KBM-7 (cell line): ENCODE data around the gene ALG11.
"Not testable (repeated sequence)": the region's sequence is repeated elsewhere in the genome, so short reads cannot be mapped to it uniquely, and the experiment has no call there.

Experiments used
- DNase-seq: peaks from one replicate; pipeline ENCODE4 v3.0.0-alpha.2; 2015
- in situ Hi-C: fragments of 300-500 bp; cut with MboI; formaldehyde crosslinking; loops from 2 replicates; pipeline ENCODE4 v1.14.3; 2020; ENCODE audit warnings: low sequenced_read_pairs, low pct_unique_long_range_greater_than_20kb, mixed read lengths

ALG11 gene

DNA sequence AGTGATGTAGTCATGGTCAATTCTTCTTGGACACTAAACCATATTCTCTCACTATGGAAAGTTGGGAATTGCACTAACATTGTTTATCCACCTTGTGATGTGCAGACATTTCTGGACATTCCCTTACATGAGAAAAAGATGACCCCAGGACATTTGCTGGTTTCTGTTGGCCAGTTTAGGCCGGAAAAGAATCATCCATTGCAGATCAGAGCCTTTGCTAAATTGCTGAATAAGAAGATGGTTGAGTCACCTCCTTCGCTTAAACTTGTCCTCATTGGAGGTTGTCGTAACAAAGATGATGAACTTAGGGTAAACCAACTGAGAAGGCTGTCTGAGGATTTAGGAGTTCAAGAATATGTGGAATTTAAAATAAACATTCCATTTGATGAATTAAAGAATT, 12.3 kb downstream of the ALG11 start, which contains the start of gene UTP14C:
UTP14C (plus strand) TSS at position 211 of the 400 bp plus-strand sequence. CDS start 4,114 bp downstream, outside the sequence.
- DNase-seq: no peak
- in situ Hi-C loops: no loop called here

DNA sequence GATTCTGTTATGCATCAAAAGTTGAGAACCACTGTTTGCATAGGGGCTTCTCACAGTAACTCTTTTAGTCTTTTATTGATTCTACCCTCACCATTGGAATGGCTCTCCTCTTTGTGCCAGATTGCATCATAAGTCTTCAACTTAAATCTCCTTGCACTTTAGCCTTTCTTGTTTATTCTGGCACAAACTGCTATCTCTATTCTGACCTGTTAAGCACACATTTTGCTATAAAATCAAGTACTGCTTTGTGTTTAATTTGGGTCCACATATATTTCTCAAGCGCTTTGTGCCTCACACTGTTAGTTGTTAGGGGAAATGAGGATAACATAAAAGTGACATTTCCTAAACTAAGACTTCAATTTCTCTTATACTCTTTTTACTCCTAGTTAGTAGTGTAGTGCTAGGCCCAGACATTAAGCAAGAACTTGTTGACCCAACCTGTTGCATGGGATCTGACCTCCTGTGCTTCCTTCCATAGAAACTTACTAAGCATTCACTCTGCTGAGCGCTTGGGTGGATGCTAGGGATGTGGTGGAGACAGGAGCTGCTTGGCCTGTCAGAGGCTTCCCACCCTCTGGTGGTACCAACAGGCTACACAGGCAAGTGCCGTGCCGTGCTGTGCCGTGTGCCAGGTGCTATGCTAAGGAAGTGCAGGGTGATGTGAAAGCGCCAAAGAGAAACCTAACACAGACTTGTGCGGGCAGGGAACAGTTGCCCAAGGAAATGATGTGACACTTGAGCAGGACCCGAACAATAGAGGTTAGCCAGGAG, 13.5 kb downstream of the ALG11 start:
- in situ Hi-C loops: no loop called here
- DNase-seq: no peak

DNA sequence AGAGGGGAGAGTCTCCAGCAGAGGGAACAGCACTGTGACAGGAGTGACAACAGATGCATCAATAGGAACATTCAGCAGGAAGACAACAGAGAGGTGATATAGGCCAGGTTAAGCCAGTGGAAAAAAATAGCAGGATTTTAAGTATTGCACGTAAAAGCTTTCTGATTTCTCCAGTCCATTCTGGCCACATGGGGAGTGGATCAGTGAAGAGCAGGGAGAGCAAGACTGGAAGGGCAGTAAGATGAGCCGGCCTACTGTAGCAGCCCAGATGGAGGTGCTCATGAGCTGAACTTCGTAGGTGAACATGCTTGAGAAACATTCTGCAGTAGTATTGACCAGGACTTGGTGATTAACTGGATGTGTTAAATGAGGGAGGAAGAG, 14.0 kb downstream of the ALG11 start:
- in situ Hi-C loops: no loop called here
- DNase-seq: no peak

DNA sequence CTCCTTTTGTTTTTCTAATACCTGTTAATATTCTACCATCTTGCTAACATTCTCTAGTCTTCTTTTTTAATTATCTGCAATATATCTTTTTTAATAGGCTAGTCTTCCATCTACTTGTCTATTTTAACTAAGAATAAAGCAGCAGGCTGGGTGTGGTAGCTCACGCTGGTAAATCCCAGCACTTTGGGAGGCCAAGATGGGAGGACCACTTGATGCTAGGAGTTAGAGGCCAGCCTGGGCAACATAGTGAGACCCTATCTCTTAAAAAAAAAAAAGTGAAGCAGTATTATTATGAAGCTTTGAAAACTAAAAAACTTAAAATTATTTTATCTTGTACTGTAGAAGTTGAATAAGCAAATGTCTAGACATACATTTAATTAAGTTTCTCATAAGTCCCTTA, 15.6 kb downstream of the ALG11 start:
- in situ Hi-C loops: no loop called here
- DNase-seq: no peak

DNA sequence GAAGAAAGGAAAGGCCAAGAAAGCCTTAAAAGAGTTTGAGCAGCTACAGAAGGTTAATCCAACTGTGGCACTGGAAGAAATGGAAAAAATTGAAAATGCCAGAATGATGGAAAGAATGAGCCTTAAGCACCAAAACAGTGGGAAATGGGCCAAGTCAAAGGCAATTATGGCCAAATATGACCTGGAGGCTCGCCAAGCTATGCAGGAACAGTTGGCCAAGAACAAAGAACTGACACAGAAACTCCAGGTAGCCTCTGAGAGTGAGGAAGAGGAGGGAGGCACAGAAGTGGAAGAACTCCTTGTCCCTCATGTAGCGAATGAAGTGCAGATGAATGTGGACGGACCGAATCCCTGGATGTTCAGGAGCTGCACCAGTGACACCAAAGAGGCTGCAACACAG, 17.4 kb downstream of the ALG11 start:
- in situ Hi-C loops: no loop called here

DNA sequence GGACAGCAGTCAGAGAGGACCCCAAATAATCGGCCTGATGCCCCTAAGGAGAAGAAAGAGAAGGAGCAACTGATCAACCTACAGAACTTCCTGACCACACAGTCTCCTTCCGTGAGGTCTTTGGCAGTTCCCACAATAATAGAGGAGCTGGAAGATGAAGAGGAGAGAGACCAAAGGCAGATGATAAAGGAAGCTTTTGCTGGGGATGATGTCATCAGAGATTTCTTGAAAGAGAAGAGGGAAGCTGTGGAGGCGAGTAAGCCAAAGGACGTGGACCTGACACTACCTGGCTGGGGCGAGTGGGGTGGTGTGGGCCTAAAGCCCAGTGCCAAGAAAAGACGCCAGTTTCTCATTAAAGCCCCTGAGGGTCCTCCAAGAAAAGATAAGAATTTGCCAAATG, 18.2 kb downstream of the ALG11 start:
- in situ Hi-C loops, DNase-seq: not testable (repeated sequence)

More for the DNA sequence above, 17.4 kb downstream of the ALG11 start:
- DNase-seq: no peak

DNA sequence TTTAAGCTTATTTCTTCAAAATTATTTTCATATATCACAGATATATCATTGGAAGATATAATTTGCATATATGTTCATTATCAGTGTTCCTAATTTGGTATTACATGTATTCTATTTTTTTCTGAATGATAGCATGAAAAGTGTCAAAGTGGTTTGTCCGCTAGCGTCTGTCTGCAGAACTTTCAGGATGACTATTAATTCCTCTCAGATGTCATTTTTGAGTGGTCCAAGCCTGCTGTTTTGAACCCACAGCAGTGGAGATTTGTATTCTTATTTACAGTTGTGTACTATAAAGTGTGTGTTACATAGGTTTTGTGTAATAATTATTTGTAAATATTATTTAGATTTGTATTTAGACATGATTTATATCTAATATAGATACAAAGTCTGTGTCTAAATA, 20.8 kb downstream of the ALG11 start:
- DNase-seq: no peak
- in situ Hi-C loops: no loop called here

DNA sequence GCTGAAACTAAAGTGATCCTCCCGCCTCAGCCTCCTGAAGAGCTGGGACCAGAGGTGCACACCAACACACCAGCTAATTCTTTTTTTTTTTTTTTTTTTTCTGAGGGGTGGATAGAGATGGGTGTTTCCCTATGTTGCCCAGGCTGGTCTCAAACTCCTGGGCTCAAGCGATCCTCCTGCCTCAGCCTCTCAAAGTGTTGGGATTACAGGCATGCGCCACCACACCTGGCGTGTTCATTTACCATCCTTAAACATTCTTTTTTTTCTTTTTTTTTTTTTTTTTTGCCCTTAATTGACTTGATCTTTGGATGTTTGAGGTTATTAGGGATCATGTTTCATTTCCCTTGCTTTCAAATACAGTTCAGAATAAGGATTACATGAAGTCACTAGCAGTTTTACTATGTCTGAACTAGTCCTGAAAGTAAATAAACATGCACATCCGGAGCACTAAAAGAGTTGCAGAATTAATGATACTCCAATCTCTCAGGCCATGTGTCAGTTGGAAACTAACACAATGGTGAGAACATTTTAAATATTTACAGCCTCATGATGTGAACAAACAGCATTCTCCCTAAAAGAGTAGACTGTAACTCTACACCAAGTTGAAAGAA, 22.5 kb downstream of the ALG11 start:
- no peak for DNase-seq
- in situ Hi-C loops: no loop called here

DNA sequence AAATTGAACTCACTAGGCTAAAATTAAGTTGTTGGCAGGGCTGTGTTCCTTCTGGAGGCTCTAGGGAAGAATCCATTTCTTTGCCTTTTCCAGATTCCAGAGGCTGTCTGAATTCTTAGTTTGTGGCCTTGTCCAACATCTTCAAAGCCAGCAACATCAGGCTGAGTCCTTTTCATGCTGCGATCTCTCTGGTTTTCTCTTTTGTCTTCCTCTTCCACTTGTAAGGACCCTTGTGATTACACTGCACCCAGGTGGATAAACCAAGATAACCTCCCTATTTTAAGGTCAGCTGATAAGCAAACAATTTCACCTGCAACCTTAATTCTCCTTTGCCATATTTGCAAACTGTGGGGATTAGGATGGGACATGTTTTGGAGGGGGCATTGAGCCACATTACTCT, 23.8 kb downstream of the ALG11 start:
- in situ Hi-C loops: no loop called here
- no peak for DNase-seq

DNA sequence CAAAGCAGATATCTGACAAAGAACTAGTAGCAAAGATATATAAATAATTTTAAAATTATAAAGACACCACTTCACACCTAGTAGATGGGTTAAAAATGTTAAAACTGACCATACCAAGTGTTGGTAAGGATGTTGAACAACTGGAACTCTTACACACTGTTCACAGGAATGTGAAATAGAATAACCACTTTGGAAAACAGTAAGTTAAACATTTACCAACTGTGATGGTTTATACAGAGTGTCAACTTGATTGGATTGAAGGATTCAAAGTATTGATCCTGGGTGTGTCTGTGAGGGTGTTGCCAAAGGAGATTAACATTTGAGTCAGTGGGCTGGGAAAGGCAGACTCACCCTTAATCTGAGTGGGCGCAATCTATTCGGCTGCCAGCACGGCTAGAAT, 31.5 kb downstream of the ALG11 start:
- in situ Hi-C loops: no loop called here
- DNase-seq: no peak

DNA sequence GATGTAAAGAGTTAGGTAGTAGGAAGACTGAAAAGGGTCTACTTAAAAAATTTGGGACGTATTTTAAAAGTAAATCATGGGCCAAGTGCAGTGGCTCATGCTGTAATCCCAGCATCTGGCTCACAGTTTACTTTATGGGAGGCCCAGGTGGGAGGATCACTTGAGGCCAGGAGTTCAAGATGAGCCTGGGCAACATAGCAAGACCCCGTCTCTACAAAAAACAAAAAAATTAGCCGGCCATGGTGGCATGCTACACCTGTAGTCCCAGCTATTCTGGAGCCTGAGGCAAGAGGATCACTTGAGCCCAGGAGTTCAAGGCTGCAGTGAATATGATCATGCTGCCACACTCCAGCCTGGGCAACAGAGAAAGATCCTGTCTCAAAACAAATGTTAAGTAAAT, 35.3 kb downstream of the ALG11 start:
- in situ Hi-C loops: no loop called here
- DNase-seq: no peak

DNA sequence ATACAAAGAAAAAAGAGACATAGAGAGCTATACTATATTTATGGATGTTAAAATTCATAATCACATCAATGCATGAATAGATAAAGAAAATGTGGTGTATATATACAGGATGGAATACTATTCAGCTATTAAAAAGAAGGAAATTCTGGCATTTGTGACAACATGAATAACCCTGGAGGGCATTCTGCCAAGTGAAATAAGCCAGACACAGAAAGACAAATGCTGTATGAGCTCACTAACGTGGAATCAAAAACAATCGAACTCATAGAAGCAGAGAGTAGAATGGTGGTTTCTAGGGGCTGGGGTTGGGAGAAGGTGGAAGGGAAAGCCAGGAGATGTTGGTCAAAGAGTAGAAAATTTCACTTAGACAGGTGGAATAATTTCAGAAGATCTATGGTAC, 36.3 kb downstream of the ALG11 start:
- in situ Hi-C loops: no loop called here
- DNase-seq: no peak

DNA sequence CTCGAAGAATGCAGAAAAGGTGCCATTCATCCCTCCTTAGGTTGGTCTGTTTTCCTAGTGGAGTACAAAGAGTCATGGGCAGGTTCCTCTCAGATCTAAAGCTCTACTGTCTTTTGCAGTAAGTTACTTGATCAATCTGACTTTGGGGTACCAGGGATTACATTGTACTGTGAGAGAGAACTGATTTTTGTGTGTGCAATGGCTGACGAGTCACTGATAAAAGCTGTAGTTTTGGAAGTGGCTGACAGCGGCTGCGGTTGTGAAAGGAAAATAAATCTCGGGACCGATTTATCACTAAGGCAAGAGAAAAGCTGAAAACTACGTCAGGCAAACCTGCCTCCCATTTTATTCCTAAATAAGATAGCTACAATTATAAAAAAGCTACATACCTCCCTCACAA, 39.2 kb downstream of the ALG11 start:
- DNase-seq: no peak
- in situ Hi-C loops: no loop called here

DNA sequence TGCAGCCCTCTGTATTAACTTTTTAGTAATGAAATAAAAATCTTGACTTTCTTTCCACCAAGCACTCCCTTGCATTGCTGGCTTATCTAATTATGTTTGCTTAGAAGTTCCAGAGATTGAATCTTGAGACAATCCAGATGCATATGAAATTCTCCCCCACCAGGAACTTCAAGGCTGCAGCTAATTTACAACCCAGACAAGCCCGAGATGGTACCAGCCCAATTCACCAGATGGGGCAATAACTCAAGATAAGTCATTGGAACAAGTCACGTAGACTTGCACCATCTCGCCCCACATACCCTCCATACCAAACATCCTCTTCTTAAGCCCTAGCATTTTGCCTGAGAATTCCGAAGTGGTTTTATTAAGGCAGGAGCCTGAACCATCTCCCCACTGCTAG, 41.3 kb downstream of the ALG11 start:
- in situ Hi-C loops: no loop called here
- no peak for DNase-seq

DNA sequence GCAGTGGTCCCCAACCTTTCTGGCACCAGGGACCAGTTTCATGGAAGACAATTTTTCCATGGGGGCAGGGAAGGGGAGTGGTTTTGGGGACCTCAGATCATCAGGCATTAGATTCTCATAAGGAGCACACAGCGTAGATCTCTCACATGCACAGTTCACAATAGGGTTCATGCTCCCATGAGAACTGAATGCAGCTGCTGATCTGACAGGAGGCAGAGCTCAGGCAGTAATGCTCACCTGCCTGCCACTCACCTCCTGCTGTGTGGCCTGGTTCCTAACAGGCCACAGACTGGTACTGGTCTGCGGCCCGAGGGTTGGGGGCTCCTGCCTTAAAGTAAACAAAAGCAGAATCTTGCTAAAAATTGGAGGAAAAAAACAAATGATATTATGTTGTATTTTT, 48.9 kb downstream of the ALG11 start:
- DNase-seq: not testable (repeated sequence)

DNA sequence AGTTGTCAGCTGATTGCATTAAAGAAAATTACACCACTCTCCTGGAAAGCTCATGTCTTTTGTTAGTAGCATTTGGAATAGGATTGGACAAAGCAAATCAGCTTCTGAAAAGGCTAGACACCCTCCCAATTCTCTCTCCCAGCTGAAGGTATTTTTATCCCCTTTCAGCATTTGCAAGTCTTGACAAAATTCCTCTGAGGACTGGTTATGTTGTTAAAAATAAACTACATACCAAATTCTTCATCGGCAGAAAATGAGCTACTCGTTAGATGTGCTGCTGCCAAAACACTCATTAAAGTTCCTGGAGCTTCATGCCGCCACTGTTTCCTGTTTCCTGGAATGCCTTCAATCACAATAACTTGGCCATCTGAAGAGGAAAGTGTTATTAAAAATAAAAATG, 49.4 kb downstream of the ALG11 start:
- DNase-seq: no peak
- in situ Hi-C loops: no loop called here

More for the DNA sequence above, 48.9 kb downstream of the ALG11 start:
- in situ Hi-C loops: not testable (repeated sequence)

DNA sequence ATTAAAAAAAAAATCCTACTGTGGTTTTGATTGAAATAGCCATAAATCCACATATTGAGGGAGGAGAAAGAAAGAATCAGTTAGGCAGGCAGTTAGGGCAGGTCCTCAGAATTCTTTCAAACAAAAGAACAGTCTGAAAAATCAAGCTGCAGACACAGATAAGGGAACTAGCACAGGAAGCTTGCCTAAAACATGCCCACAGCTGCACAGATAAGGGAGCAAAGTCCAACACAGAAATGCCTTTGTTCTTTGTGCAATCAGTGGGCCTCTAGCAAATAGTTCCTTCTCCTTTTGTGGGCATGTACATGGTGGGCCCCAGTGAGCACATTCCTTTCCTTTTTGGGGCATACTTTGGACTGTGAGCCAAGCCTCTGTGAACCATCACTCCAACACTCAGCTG, 55.0 kb downstream of the ALG11 start:
- DNase-seq: peak; percentile 37
- in situ Hi-C loops: no loop called here

DNA sequence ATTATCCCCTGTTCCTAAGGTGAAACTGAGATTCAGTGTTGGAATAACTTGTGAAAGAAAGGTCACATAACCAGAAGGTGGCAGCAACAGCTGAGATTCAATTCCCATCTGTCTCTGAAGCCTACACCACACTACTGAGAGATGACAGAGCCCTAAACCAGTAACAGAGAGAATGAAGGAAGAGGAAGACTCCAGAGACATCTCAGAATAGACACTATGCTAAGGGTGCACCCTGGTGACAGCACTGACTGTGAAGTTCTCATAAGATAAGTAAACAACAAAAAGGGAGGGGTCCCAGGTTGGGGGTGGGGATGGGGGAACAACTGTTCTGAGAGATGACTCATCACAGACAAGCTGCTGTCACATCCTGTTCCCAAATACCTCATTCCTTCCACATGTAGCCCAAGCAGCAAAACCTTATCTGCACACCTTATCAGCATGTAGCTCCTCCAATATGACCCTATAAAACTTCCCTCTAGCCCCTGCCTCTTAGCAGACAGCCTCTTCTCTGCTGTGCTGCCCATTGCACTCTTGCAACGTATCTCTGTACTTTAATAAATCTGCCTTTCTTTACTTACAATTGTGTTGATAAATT, 58.8 kb downstream of the ALG11 start:
- peak; percentile 68 for DNase-seq
- in situ Hi-C loops: no loop called here
